Colon (tissue), 2 donors: ENCODE data around the gene SLC9C1.

Experiments
- FAIRE-seq: peaks from 2 replicates; lab custom pipeline; 2012; peaks lifted over from hg19 to GRCh38; lab: Jason Lieb, UNC
- donor health status: control.
- donor health status: control.

The SLC9C1 gene

GRCh38 chr3:112306825-112307224 lies 12.8 kb upstream of the SLC9C1 start:
- no peak for FAIRE-seq

DNA sequence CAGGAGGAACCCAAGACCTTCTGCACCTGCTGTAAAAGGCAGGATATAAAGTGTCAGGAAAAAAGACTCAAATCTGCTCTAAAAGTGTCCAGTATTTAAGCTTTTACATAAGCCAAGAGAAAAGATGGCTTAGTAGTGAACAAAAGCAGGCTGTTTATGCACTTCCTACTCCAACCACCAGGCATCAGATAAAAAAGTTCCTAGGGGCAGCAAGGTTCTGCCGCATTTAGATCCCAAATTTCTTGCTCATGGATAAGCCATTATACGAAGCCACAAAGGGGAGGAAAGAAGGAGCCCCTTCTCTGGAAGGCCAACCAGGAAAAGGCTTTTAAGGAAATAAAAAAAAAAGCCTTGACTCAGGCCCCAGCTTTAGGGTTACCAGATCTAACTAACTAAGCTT lies 10.6 kb upstream of the SLC9C1 start:
- FAIRE-seq, result no peak

DNA sequence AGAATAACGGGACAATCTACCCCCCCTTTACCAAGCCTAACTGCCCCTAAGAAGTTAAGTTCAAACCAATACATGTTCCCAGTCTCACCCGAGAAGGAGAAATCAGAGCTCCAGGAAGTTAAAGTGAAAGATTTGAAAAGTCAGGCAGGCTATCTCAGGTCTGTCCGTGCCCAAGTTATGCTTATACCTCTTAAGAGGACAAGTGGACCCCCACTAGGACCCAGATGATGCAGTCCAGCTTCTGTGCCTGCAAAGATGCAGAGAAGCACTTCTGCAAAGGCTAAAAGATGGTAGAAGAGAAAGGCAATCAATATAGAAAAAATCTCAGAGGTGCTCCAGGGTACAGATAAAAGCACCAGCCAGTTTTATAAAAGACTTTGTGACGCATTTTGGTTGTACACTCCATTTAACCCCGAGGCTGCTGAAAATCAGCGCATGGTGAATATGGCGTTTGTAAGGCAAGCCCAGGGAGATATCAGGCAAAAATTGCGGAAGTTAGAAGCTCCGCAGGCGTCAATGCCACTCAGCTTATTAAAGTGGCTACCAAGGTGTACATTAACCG lies 9.8 kb upstream of the SLC9C1 start:
- no peak for FAIRE-seq

GRCh38 chr3:112302881-112303763 lies 9.1 kb upstream of the SLC9C1 start:
- FAIRE-seq, result no peak

DNA sequence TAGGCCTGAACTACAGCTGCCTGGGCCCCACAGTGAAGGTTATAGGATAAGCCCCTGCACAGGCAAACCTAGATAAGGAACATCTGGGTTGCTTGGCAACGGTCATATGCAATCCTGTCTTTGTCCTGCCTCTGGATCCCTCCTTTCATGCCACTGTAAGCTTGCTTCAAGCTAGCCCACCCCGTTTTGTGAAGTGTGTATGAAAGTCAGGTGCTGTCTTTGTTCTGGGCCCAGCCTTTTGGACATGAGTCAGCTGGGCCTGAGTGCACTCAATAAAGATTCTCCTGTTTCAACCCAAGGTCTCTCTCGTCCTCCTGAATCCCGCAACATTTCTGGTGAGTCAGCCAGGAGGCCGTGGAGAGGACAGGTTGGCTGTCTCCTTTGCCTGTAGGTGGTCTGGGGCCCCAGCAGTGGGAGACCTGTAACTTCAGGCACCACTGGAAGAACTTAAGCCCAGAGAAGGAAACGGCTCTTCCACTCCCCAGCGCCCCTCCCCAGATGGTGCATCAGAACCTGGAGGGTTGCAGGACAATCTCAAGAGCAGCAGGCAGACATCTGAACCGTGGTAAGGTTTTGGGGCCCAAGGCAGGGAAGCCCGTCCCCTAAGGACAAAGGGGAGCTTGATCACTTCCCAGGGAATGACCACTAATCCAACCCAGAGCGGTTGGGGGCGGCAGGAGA lies 8.3 kb upstream of the SLC9C1 start:
- no peak for FAIRE-seq

GRCh38 chr3:112298781-112299180 lies 4.8 kb upstream of the SLC9C1 start:
- FAIRE-seq, result no peak

GRCh38 chr3:112297714-112298113 lies 3.7 kb upstream of the SLC9C1 start:
- FAIRE-seq, result peak; percentile 83

- FAIRE-seq, result no peak
Observed at GRCh38 chr3:112289011-112289410, 5.0 kb downstream of the SLC9C1 start.

DNA sequence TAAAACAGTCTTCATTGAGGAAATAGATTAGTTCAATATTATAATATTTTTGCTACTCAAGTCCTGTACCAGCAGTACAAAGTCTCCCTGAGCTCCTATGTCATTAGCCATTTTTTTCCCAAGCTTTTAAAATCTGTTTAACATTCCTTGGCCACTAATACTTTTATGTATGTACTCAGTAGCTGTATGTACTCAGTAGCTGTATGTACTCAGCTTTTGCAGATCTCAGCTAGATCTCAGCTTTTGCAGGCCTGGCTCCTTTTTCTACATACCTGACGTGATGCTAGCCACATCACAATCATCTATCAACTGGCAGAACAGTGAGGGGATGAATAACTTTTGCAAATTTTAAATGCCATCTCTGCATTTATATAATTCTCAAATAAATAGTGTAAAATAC lies 13.8 kb downstream of the SLC9C1 start:
- no peak for FAIRE-seq

- FAIRE-seq, result no peak
Observed at GRCh38 chr3:112273536-112273935, 20.5 kb downstream of the SLC9C1 start.

- no peak for FAIRE-seq
Observed at GRCh38 chr3:112261742-112262141, 32.3 kb downstream of the SLC9C1 start.

DNA sequence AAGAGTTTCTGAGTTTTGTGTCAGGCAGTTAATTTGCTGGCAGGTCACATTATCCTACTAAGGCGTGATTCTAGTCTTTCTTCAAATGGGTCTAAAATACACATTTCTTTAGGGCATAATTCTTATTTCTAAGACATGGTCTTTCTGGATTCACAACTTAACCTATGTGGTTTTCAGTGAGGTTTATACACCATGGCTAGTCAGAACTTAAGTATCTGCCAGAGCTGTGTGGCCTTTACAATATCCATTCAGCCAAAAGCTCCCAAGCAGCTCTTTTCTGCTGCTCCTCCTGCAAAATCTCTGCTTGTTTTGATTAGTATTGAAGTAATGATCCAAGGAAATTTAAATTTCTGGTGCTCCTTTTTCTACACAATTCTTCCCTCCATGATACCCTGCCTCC lies 33.5 kb downstream of the SLC9C1 start:
- FAIRE-seq, result no peak

DNA sequence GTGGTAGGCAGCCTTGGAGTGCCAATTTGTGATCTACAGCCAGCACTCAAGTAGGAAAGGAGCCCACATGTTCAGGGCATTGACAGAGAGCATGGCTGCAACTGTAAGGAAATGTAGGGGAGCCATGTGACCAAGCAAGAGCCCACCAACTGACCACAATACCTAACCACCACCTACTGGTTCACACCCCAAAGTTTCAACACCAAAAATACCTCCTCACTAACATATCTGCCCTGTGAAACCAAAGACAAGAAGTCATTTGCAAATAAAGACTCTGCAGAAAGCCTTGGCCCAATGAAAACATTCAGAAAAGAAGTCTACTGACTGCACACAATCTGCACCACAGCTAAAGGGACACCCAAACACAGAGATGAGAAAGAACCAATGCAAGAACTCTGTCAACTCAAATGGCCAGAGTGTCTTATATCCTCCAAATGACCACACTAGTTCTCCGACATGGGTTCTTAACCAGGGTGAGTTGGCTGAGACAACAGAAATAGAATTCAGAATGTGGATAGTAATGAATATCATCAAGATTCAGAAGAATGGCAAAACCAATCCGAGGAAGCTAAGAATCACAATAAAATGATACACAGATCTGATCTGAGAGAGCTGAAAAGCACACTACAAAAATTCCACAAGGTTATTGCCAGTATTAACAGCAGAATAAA lies 40.6 kb downstream of the SLC9C1 start:
- no peak for FAIRE-seq

- no peak for FAIRE-seq
Observed at GRCh38 chr3:112247900-112248299, 46.1 kb downstream of the SLC9C1 start.

GRCh38 chr3:112247350-112247749 lies 46.7 kb downstream of the SLC9C1 start:
- FAIRE-seq, result no peak

DNA sequence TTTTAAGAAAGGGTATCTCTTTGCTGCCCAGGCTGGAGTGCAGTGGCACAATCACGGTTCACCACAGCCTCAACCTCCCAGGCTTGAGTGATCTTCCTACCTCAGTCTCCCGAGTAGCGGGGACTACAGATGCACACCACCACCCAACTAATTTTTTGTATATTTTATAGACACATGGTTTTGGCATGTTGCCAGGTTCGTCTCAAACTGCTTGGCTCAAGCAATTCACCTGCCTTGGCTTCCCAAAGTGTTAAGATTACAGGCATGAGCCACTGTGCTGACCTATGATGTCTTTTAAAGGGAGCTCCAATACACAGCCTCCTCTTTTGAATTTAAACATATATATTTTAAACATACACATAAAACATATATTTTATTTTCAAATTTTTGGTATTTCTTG lies 60.9 kb downstream of the SLC9C1 start:
- FAIRE-seq, result no peak

DNA sequence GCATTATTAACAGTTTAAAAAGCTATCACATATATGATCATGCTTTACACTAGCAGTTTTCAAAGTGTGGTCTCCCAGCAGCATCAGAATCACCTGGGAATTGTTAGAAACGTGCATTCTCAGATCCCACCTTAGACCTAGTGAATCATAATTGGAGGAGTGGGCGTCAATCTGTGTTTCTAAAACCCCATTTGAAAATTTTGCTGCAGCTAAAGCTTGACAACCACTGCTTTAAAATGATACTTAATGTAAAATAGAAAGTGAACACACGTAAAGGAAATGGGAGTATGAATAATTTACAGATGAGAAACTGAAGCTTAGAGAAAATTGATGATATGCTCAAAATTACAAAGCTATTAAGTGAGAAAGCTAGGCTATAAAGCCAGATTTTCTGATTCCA lies 62.3 kb downstream of the SLC9C1 start:
- FAIRE-seq, result no peak

GRCh38 chr3:112230033-112230432 lies 64.0 kb downstream of the SLC9C1 start:
- FAIRE-seq, result no peak

DNA sequence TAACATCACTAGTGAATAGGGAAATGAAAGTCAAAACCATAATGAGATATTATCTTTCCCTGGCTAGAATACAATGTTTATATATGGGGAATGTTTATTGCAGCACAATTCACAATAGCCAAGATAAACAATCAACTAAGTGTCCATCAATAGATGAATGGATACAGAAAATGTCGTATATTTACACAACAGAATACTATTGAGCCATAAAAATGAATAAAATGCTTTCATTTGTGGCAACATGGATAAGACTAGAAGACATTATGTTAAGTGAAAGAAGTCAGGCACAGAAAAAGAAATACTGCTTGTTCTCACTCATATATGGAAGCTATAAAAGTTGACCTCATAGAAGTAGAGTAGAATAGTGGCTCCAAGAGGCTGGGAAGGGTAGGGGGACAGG lies 65.2 kb downstream of the SLC9C1 start:
- no peak for FAIRE-seq

GRCh38 chr3:112200317-112200666 lies 93.7 kb downstream of the SLC9C1 start:
- no peak for FAIRE-seq

GRCh38 chr3:112199622-112200316 lies 94.2 kb downstream of the SLC9C1 start:
- no peak for FAIRE-seq

DNA sequence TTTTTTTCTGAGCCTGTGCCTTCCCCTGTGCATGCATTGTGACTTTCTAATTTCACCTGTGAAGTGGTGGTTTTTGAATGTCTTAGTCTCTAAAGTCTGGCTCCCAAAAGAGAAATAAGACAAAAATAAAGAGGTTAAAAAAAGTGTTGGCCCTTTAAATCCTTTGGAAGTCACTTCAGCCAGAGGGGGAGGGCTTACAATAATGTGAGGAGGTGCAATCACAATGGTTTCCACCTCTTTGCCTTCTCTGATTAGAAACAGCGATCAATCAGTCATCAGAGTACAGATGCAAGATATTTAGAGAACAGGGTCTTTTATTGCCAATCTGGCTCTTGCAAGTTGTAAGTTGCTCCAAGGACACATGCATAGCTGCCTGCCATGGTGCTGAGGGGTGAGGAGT lies 96.9 kb downstream of the SLC9C1 start:
- no peak for FAIRE-seq
